HCT116 (cell line): Measurements from ENCODE around the gene MYCBP2. TPM values are rescaled to one million over a fixed set of nuclear protein-coding genes. Genes with fewer than 3 reads are reported as not detected.

Experiments used
- ATAC-seq: fragments of 200-7000 bp; cut with Tn5 transposase; 2 replicates; pipeline ENCODE4 v1.9.1; 2020; ENCODE audit warnings: mild to moderate bottlenecking, moderate library complexity
- BruUV-seq: library from RNA; stranded (reverse); fragments of 400-500 nt; replicated peaks from 2 replicates; lab custom pipeline; 2021; lab: Mats Ljungman, UMichigan
- CTCF ChIA-PET: fragments of 300-600 bp; sonication (Branson Sonifier 250); formaldehyde crosslinking; loops from one replicate; lab custom pipeline; 2021; ENCODE audit warnings: antibody characterized with exemption; lab: Charles Lee
- POLR2A ChIA-PET: fragments of 300-600, 350-600 bp; sonication (Branson Sonifier 250); formaldehyde crosslinking; loops from one replicate; lab custom pipeline; 2021; ENCODE audit warnings: antibody characterized with exemption; lab: Charles Lee
- RAD21 ChIA-PET, 2 experiments: fragments of 300-600 bp; sonication (Branson Sonifier 250); formaldehyde crosslinking; loops; one replicate each; lab custom pipeline; 2023; ENCODE audit warnings: low total read pairs in 2 of 2; ENCODE audit not compliant: uncharacterized antibody in 2 of 2, unreplicated experiment in 2 of 2, low non-redundant PET in 1 of 2; lab: Charles Lee
- DNase-seq: peaks from one replicate; pipeline ENCODE4 v3.0.0-alpha.2; 2010; ENCODE audit warnings: low read depth, low spot score
- H2AFZ ChIP-seq: fragments of 200-600 bp; shearing (Covaris generic), sonication (generic); 2 replicates; pipeline ENCODE4 v1.6.1; 2017; ENCODE audit warnings: low read depth, mixed run types, mixed read lengths, antibody characterized with exemption, low read length; ENCODE audit not compliant: poor library complexity, severe bottlenecking
- H3K27ac ChIP-seq: 2 replicates; pipeline ENCODE4 v1.5.1; 2012; ENCODE audit warnings: low read depth, low read length
- H3K27me3 ChIP-seq: fragments of 200-600 bp; sonication (generic); 2 replicates; pipeline ENCODE4 v1.6.1; 2016; ENCODE audit warnings: mixed run types, low read length, mixed read lengths; ENCODE audit not compliant: insufficient read depth
- H3K36me3 ChIP-seq, 2 experiments: fragments of 200-500 bp in 1 of 2; fragments of 200-600 bp in 1 of 2; sonication (Bioruptor generic) in 1 of 2; sonication (generic) in 1 of 2; 2 replicates each; pipeline versions ENCODE4 v1.5.1 to v1.6.1; 2014 to 2016; ENCODE audit warnings: low read length in 2 of 2, inconsistent platforms in 1 of 2, mixed read lengths in 1 of 2, mixed run types in 1 of 2; ENCODE audit not compliant: insufficient read depth in 2 of 2, control insufficient read depth in 1 of 2
- H3K4me1 ChIP-seq, 2 experiments: fragments of 200-600 bp in 1 of 2; sonication (generic) in 1 of 2; 2 replicates each; pipeline versions ENCODE4 v1.5.1 to v1.6.1; 2012 to 2017; ENCODE audit warnings: low read length in 2 of 2, inconsistent platforms in 1 of 2, mild to moderate bottlenecking in 1 of 2, mixed read lengths in 1 of 2, mixed run types in 1 of 2, moderate library complexity in 1 of 2; ENCODE audit not compliant: insufficient read depth in 2 of 2, control insufficient read depth in 1 of 2
- H3K4me2 ChIP-seq: fragments of 200-600 bp; sonication (generic); 2 replicates; pipeline ENCODE4 v1.6.1; 2017; ENCODE audit warnings: mixed run types, low read length, mixed read lengths
- H3K4me3 ChIP-seq, 2 experiments: fragments of 200-600 bp in 1 of 2; sonication (generic) in 1 of 2; replicated peaks in 1 of 2; 2 replicates each; pipeline ENCODE4 v1.5.1; 2011 to 2016; ENCODE audit warnings: low read length in 2 of 2, control low read depth in 1 of 2, low read depth in 1 of 2, mild to moderate bottlenecking in 1 of 2, mixed read lengths in 1 of 2, mixed run types in 1 of 2
- H3K79me2 ChIP-seq: fragments of 200-600 bp; sonication (generic); 2 replicates; pipeline ENCODE4 v1.6.1; 2017; ENCODE audit warnings: mild to moderate bottlenecking, mixed run types, low read length, moderate library complexity, mixed read lengths; ENCODE audit not compliant: insufficient read depth
- H3K9ac ChIP-seq: fragments of 200-600 bp; sonication (generic); 2 replicates; pipeline ENCODE4 v1.6.1; 2016; ENCODE audit warnings: low read length, mixed read lengths
- H3K9me2 ChIP-seq: fragments of 200-600 bp; sonication (generic), shearing (Covaris generic); 2 replicates; pipeline ENCODE4 v1.6.1; 2017; ENCODE audit warnings: mixed run types, mild to moderate bottlenecking, moderate library complexity; ENCODE audit not compliant: insufficient read depth
- H3K9me3 ChIP-seq, 2 experiments: fragments of 200-500 bp in 1 of 2; fragments of 200-600 bp in 1 of 2; sonication (Bioruptor generic) in 1 of 2; sonication (generic) in 1 of 2; 2 replicates each; pipeline ENCODE4 v1.6.1; 2014 to 2017; ENCODE audit warnings: low read length in 2 of 2, mixed read lengths in 2 of 2, inconsistent platforms in 1 of 2, low read depth in 1 of 2, mild to moderate bottlenecking in 1 of 2, mixed run types in 1 of 2, moderate library complexity in 1 of 2; ENCODE audit not compliant: control insufficient read depth in 1 of 2, insufficient read depth in 1 of 2
- H4K20me1 ChIP-seq: fragments of 200-600 bp; sonication (generic), shearing (Covaris generic); 2 replicates; pipeline ENCODE4 v1.6.1; 2017; ENCODE audit warnings: mixed run types, mild to moderate bottlenecking, moderate library complexity; ENCODE audit not compliant: insufficient read depth
- CBX3 ChIP-seq: IDR thresholded peaks from 2 replicates; pipeline ENCODE4 v1.6.1; 2012; ENCODE audit warnings: low read depth
- CEBPB ChIP-seq: IDR thresholded peaks from 2 replicates; pipeline ENCODE4 v1.6.1; 2012; ENCODE audit warnings: low read depth
- CTCF ChIP-seq, 3 experiments: fragments of 200-600 bp in 1 of 3; sonication (generic) in 1 of 3; IDR thresholded peaks in 2 of 3; conservative IDR thresholded peaks in 1 of 3; 2 replicates each; pipeline ENCODE4 v1.5.1; 2012 to 2017; ENCODE audit warnings: low read depth in 2 of 3, low read length in 2 of 3, antibody characterized with exemption in 1 of 3, borderline replicate concordance in 1 of 3, control low read depth in 1 of 3, mild to moderate bottlenecking in 1 of 3, mixed read lengths in 1 of 3, mixed run types in 1 of 3, moderate library complexity in 1 of 3; ENCODE audit not compliant: insufficient read depth in 1 of 3
- ELF1 ChIP-seq: IDR thresholded peaks from 2 replicates; pipeline ENCODE4 v1.6.1; 2012; ENCODE audit warnings: low read depth, borderline replicate concordance
- EZH2 ChIP-seq: fragments of 200-600 bp; sonication (generic); IDR thresholded peaks from 2 replicates; pipeline ENCODE4 v1.6.1; 2017; ENCODE audit warnings: antibody characterized with exemption, mixed run types
- EZH2phosphoT487 ChIP-seq: fragments of 200-600 bp; IDR thresholded peaks from 2 replicates; pipeline ENCODE4 v1.6.1; 2018; ENCODE audit warnings: antibody characterized with exemption, borderline replicate concordance
- JUND ChIP-seq: IDR thresholded peaks from 2 replicates; pipeline ENCODE4 v1.6.1; 2012
- MAX ChIP-seq: IDR thresholded peaks from 2 replicates; pipeline ENCODE4 v1.6.1; 2012
- POLR2AphosphoS5 ChIP-seq: IDR thresholded peaks from 2 replicates; pipeline ENCODE4 v1.6.1; 2011; ENCODE audit warnings: mild to moderate bottlenecking, low read depth, low read length, moderate library complexity
- SIN3A ChIP-seq: IDR thresholded peaks from 2 replicates; pipeline ENCODE4 v1.6.1; 2012; ENCODE audit warnings: low read depth
- TCF7L2 ChIP-seq: IDR thresholded peaks from 2 replicates; pipeline ENCODE4 v1.7.0; 2011; ENCODE audit warnings: borderline replicate concordance, inconsistent platforms; ENCODE audit not compliant: insufficient read depth, insufficient read length; ENCODE audit errors: extremely low read depth
- YY1 ChIP-seq: IDR thresholded peaks from 2 replicates; pipeline ENCODE4 v1.6.1; 2011; ENCODE audit warnings: low read length, low read depth, moderate library complexity, mild to moderate bottlenecking; ENCODE audit not compliant: insufficient replicate concordance; ENCODE audit errors: extremely low read depth
- ZBTB33 ChIP-seq: IDR thresholded peaks from 2 replicates; pipeline ENCODE4 v1.6.1; 2011; ENCODE audit warnings: mild to moderate bottlenecking, low read length, moderate library complexity; ENCODE audit not compliant: insufficient replicate concordance; ENCODE audit errors: extremely low read depth
- ZFX ChIP-seq: fragments of 450-650 bp; IDR thresholded peaks from 2 replicates; pipeline ENCODE4 v1.6.1; 2017
- ZNF274 ChIP-seq: fragments of 200-500 bp; sonication (Bioruptor generic); IDR thresholded peaks from 2 replicates; pipeline ENCODE4 v1.6.1; 2014; ENCODE audit warnings: mild to moderate bottlenecking, low read depth, low read length, inconsistent platforms
- intact Hi-C: fragments of 100-400 bp; cut with micrococcal nuclease; formaldehyde crosslinking; loops from 2 replicates; pipeline ENCODE4 v1.10.0; 2022
- total RNA-seq: library from RNA; stranded (reverse); gene quantifications from one replicate; pipeline ENCODE4 v1.2.1, GENCODE V29; 2021; ENCODE audit not compliant: unreplicated experiment

MYCBP2 gene
- total RNA-seq, 1 experiment from 2014 or later: 48.5 TPM

GRCh38 chr13:77177646-77178045 is 149.2 kb downstream of the MYCBP2 start:
- ChIA-PET RAD21 (no interaction called here), CTCF (no interaction called here), POLR2A (no interaction called here)
- intact Hi-C loops: no loop called here
- H3K4me1 ChIP-seq: no peaks in the 10 kb centered on the region
- peaks cover 0 to 23% of the 10 kb centered on the region in 2 experiments; a peak in 3 of 4 replicates for H3K36me3 ChIP-seq
- ATAC-seq (no peak), DNase-seq (no peak)
- TF ChIP-seq ZFX: no peak
- TF ChIP-seq SIN3A: no peak
- no peak for TF ChIP-seq CEBPB
- TF ChIP-seq YY1: no peak
- TF ChIP-seq TCF7L2: no peak
- no peak for TF ChIP-seq ZBTB33
- TF ChIP-seq MAX: no peak
- no peak for TF ChIP-seq ZNF274
- no peak for TF ChIP-seq CTCF (IDR thresholded peaks at IDR 0.05 in 2 of 3, conservative IDR thresholded peaks at IDR 0.05 in 1 of 3; ENCODE audit: borderline replicate concordance in 1 of 3, insufficient read depth in 1 of 3, low read depth in 2 of 3, low read length in 2 of 3)
- TF ChIP-seq POLR2AphosphoS5: no peak
- TF ChIP-seq ELF1: no peak
- TF ChIP-seq CBX3: no peak
- no peak for TF ChIP-seq EZH2phosphoT487
- TF ChIP-seq JUND: no peak
- TF ChIP-seq EZH2: no peak
- no peaks in the 10 kb centered on the region for H3K9me3 ChIP-seq
- H3K4me2 ChIP-seq: no peak overlapping the region
- no peak overlapping the region for H3K9ac ChIP-seq
- no TSS peak for BruUV-seq
- H3K27me3 ChIP-seq: no peaks in the 10 kb centered on the region
- no peaks in the 10 kb centered on the region for H4K20me1 ChIP-seq
- no peak overlapping the region for H3K27ac ChIP-seq
- no peaks in the 10 kb centered on the region for H3K79me2 ChIP-seq
- H3K4me3 ChIP-seq: no peak overlapping the region
- no peak overlapping the region for H2AFZ ChIP-seq
- H3K9me2 ChIP-seq: no peaks in the 10 kb centered on the region
